Cardiac muscle cell (in vitro differentiated cells and primary cell): ENCODE results near the gene TRAPPC2. TPM values are rescaled to one million over a fixed set of nuclear protein-coding genes. Genes with fewer than 3 reads are reported as not detected.

Experiments
- DNase-seq, 2 donors: peaks; one replicate each; pipeline versions ENCODE4 v3.0.0 to v3.0.0-alpha.2; 2010 to 2017; ENCODE audit warnings: low read depth in 1 of 2, low spot score in 1 of 2
- H3K27ac ChIP-seq: fragments of 200-600 bp; sonication (generic); 2 replicates; pipeline ENCODE4 v1.5.1; 2016
- H3K27me3 ChIP-seq: fragments of 200-600 bp; sonication (generic); 2 replicates; pipeline ENCODE4 v1.6.0; 2016; ENCODE audit warnings: control low read depth
- H3K36me3 ChIP-seq: fragments of 200-600 bp; sonication (generic); 2 replicates; pipeline ENCODE4 v1.5.1; 2016; ENCODE audit warnings: control low read depth
- H3K4me1 ChIP-seq: fragments of 200-600 bp; sonication (generic); 2 replicates; pipeline ENCODE4 v1.8.1; 2017; ENCODE audit warnings: low read depth, mild to moderate bottlenecking, mixed run types
- H3K4me3 ChIP-seq: fragments of 200-600 bp; sonication (generic); 2 replicates; pipeline ENCODE4 v1.5.1; 2016; ENCODE audit warnings: mild to moderate bottlenecking
- H3K9me3 ChIP-seq: fragments of 200-600 bp; sonication (generic); 2 replicates; pipeline ENCODE4 v1.5.1; 2017; ENCODE audit warnings: low read depth, mild to moderate bottlenecking, control low read depth
- CTCF ChIP-seq: IDR thresholded peaks from 2 replicates; pipeline ENCODE4 v1.5.1; 2012; ENCODE audit warnings: low read depth, mild to moderate bottlenecking, low read length
- polyA plus RNA-seq: library from polyadenylated mRNA; unstranded; fragments of >200 nt; fragmentation: Nextera tagmentation; extraction: Ambion mirVana; gene quantifications from 2 replicates; pipeline ENCODE4 v1.2.1, GENCODE V29; 2016
- total RNA-seq: library from RNA; depleted of rRNA; stranded (reverse); fragments of >200 nt; gene quantifications from 2 replicates; pipeline ENCODE4 v1.2.3, GENCODE V29; 2016

The TRAPPC2 gene
- total and polyA plus RNA-seq, 2 experiments from 2014 or later = 25.2 to 27.9 TPM

- TF ChIP-seq CTCF = no peak
- Histone ChIP-seq H3K4me3 (no peak overlapping the region), H3K4me1 (peaks cover 4% of the 10 kb centered on the region), H3K9me3 (no peaks in the 10 kb centered on the region), H3K27ac (no peak overlapping the region), H3K27me3 (no peaks in the 10 kb centered on the region), H3K36me3 (peaks cover 75% of the 10 kb centered on the region)
- peak in 1 of 2 donors; percentile 6 for DNase-seq
Observed at GRCh38 chrX:13761606-13762414, 27.4 kb upstream of the TRAPPC2 start.

- no peak for TF ChIP-seq CTCF
- Histone ChIP-seq H3K27me3 (no peaks in the 10 kb centered on the region), H3K36me3 (peaks cover 80% of the 10 kb centered on the region), H3K4me1 (peaks cover 4% of the 10 kb centered on the region), H3K9me3 (no peaks in the 10 kb centered on the region), H3K4me3 (no peak overlapping the region), H3K27ac (peak overlapping the region; percentile 32)
- peak in 1 of 2 donors; percentile 19 for DNase-seq
Observed at GRCh38 chrX:13760426-13760825, 26.0 kb upstream of the TRAPPC2 start.

GRCh38 chrX:13759152-13759718 is 24.8 kb upstream of the TRAPPC2 start:
- H3K9me3 ChIP-seq = no peaks in the 10 kb centered on the region
- no peak overlapping the region for H3K4me3 ChIP-seq
- H3K27me3 ChIP-seq = no peaks in the 10 kb centered on the region
- TF ChIP-seq CTCF = no peak
- H3K27ac ChIP-seq = no peak overlapping the region
- DNase-seq = no peak
- H3K36me3 ChIP-seq = peaks cover 84% of the 10 kb centered on the region
- peaks cover 4% of the 10 kb centered on the region for H3K4me1 ChIP-seq

GRCh38 chrX:13756381-13756780 is 22.0 kb upstream of the TRAPPC2 start:
- H3K27me3 ChIP-seq = no peaks in the 10 kb centered on the region
- no peak for DNase-seq
- H3K4me3 ChIP-seq = no peak overlapping the region
- no peak overlapping the region for H3K27ac ChIP-seq
- H3K36me3 ChIP-seq = peaks cover 78% of the 10 kb centered on the region
- no peaks in the 10 kb centered on the region for H3K9me3 ChIP-seq
- TF ChIP-seq CTCF = no peak
- H3K4me1 ChIP-seq = peaks cover 4% of the 10 kb centered on the region

GRCh38 chrX:13755254-13755653 is 20.8 kb upstream of the TRAPPC2 start:
- Histone ChIP-seq H3K36me3 (peaks cover 77% of the 10 kb centered on the region), H3K4me3 (no peak overlapping the region), H3K27ac (no peak overlapping the region), H3K4me1 (peaks cover 1% of the 10 kb centered on the region), H3K9me3 (no peaks in the 10 kb centered on the region), H3K27me3 (no peaks in the 10 kb centered on the region)
- no peak for DNase-seq
- no peak for TF ChIP-seq CTCF
